Caco-2 (cell line): Measurements from ENCODE around the gene ANKRD2. TPM values are rescaled to one million over a fixed set of nuclear protein-coding genes. Genes with fewer than 3 reads are reported as not detected.

Source experiments
- BruUV-seq: library from RNA; stranded (reverse); fragments of 400-500 nt; replicated peaks from 2 replicates; lab custom pipeline; 2021; lab: Mats Ljungman, UMichigan
- CTCF ChIA-PET: fragments of 300-600 bp; sonication (Branson Sonifier 250); formaldehyde crosslinking; loops from one replicate; lab custom pipeline; 2022; ENCODE audit warnings: antibody characterized with exemption; lab: Charles Lee
- POLR2A ChIA-PET: fragments of 300-600 bp; sonication (Branson Sonifier 250); formaldehyde crosslinking; loops from one replicate; lab custom pipeline; 2022; ENCODE audit warnings: antibody characterized with exemption; lab: Charles Lee
- DNase-seq, 2 experiments: peaks; one replicate each; pipeline versions ENCODE4 v3.0.0 to v3.0.0-alpha.2; 2020 to 2022
- H3K27me3 ChIP-seq: replicated peaks from 2 replicates; pipeline ENCODE4 v1.6.0; 2011; ENCODE audit warnings: low read length; ENCODE audit not compliant: control insufficient read depth, insufficient read depth
- H3K36me3 ChIP-seq: 2 replicates; pipeline ENCODE4 v1.5.1; 2011; ENCODE audit warnings: low read length; ENCODE audit not compliant: control insufficient read depth, insufficient read depth
- H3K4me1 ChIP-seq: fragments of 250-450 bp; sonication (Bioruptor Pico); 2 replicates; pipeline ENCODE4 v1.5.1; 2020; ENCODE audit warnings: mild to moderate bottlenecking
- H3K4me3 ChIP-seq: 2 replicates; pipeline ENCODE4 v1.5.1; 2011; ENCODE audit warnings: low read depth, mild to moderate bottlenecking, control low read depth, low read length
- H3K9me3 ChIP-seq: fragments of 250-450 bp; sonication (Bioruptor Pico); 2 replicates; pipeline ENCODE4 v1.5.1; 2020; ENCODE audit warnings: mild to moderate bottlenecking, moderate library complexity
- H3K27ac Mint-ChIP-seq: one replicate; pipeline ENCODE4 v1.8.0; 2022; ENCODE audit warnings: mixed read lengths; ENCODE audit not compliant: unreplicated experiment
- H3K27me3 Mint-ChIP-seq: one replicate; pipeline ENCODE4 v1.8.0; 2022; ENCODE audit warnings: mixed read lengths; ENCODE audit not compliant: insufficient read depth, unreplicated experiment
- H3K36me3 Mint-ChIP-seq: one replicate; pipeline ENCODE4 v1.8.0; 2022; ENCODE audit warnings: mild to moderate bottlenecking, mixed read lengths; ENCODE audit not compliant: insufficient read depth, unreplicated experiment
- H3K4me1 Mint-ChIP-seq: one replicate; pipeline ENCODE4 v1.8.0; 2022; ENCODE audit warnings: low read depth, mixed read lengths; ENCODE audit not compliant: unreplicated experiment
- H3K4me3 Mint-ChIP-seq: one replicate; pipeline ENCODE4 v1.8.0; 2022; ENCODE audit warnings: mild to moderate bottlenecking, moderate library complexity, mixed read lengths; ENCODE audit not compliant: unreplicated experiment
- H3K9me3 Mint-ChIP-seq: one replicate; pipeline ENCODE4 v1.8.0; 2022; ENCODE audit warnings: mixed read lengths; ENCODE audit not compliant: unreplicated experiment
- intact Hi-C: fragments of 100-400 bp; cut with micrococcal nuclease; formaldehyde crosslinking; loops from one replicate; pipeline ENCODE4 v1.10.0; 2022; ENCODE audit not compliant: unreplicated experiment
- total RNA-seq: library from RNA; stranded (reverse); gene quantifications from 2 replicates; pipeline ENCODE4 v1.2.3, GENCODE V29; 2022
- TF ChIP-seq, protein P1 (sequence below), 2 experiments: fragments of 200-600 bp in 1 of 2; IDR thresholded peaks; 1 replicate in 1 of 2; 2 replicates in 1 of 2; pipeline versions ENCODE4 v1.5.1 to v1.8.0; 2011 to 2022; ENCODE audit warnings: antibody characterized with exemption in 1 of 2, control low read depth in 1 of 2, inconsistent platforms in 1 of 2, low read depth in 1 of 2, low read length in 1 of 2, mild to moderate bottlenecking in 1 of 2, moderate library complexity in 1 of 2; ENCODE audit not compliant: insufficient read depth in 1 of 2, severe bottlenecking in 1 of 2, unreplicated experiment in 1 of 2

Gene ANKRD2
- total RNA-seq, 1 experiment from 2014 or later = not detected

DNA sequence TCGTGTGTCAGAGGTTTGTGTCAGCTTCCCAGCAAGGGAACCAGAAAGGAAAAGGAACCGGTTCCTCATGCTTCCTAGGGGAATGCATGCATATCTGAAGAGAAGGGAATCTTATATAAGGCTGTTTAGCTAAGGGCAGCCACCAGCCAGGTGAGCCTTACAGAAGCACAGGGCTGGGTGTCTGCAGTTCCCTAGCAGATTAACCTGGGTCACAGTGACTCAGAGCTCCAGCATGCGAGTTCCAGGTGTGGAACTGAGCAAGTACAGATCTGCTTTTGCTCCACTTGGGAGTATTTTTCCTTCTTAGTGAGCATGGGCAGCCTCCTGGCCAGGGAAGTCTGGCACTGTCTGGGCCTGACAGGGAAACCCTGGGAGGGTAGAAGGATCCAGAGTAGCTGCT is 957 bp upstream of the ANKRD2 start:
- BruUV-seq = no TSS peak
- POLR2A ChIA-PET = interaction anchor here (0.5 kb wide), 1 partner anchor 73 kb away, joined by 3 read pairs; no protein-coding TSS in a partner anchor
- intact Hi-C loops = loop anchor here (1.0 kb wide), 1 partner anchor 41 kb away; no protein-coding TSS in a partner anchor
- Mint-ChIP-seq H3K4me1 (peaks cover 24% of the 10 kb centered on the region), H3K27me3 (no peaks in the 10 kb centered on the region), H3K9me3 (no peaks in the 10 kb centered on the region), H3K36me3 (peaks cover 8% of the 10 kb centered on the region), H3K4me3 (no peak overlapping the region), H3K27ac (peak overlapping the region; percentile 82)
- no peaks in the 10 kb centered on the region for H3K9me3 ChIP-seq
- H3K27me3 ChIP-seq = no peaks in the 10 kb centered on the region
- H3K4me1 ChIP-seq = peaks cover 33% of the 10 kb centered on the region
- CTCF ChIA-PET = interaction anchor here (0.6 to 3.0 kb wide), 11 partner anchors 13 to 115 kb away, joined by 3 to 39 read pairs (median 5); partner anchors contain the start of genes AVPI1, HOGA1, PI4K2A and UBTD1
- H3K4me3 ChIP-seq = no peak overlapping the region
- H3K36me3 ChIP-seq = no peaks in the 10 kb centered on the region
- TF ChIP-seq, protein P1, sequence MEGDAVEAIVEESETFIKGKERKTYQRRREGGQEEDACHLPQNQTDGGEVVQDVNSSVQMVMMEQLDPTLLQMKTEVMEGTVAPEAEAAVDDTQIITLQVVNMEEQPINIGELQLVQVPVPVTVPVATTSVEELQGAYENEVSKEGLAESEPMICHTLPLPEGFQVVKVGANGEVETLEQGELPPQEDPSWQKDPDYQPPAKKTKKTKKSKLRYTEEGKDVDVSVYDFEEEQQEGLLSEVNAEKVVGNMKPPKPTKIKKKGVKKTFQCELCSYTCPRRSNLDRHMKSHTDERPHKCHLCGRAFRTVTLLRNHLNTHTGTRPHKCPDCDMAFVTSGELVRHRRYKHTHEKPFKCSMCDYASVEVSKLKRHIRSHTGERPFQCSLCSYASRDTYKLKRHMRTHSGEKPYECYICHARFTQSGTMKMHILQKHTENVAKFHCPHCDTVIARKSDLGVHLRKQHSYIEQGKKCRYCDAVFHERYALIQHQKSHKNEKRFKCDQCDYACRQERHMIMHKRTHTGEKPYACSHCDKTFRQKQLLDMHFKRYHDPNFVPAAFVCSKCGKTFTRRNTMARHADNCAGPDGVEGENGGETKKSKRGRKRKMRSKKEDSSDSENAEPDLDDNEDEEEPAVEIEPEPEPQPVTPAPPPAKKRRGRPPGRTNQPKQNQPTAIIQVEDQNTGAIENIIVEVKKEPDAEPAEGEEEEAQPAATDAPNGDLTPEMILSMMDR (IDR thresholded peaks at IDR 0.05; ENCODE audit: insufficient read depth in 1 of 2, low read depth in 1 of 2, low read length in 1 of 2, severe bottlenecking in 1 of 2, unreplicated experiment in 1 of 2) = no peak
- DNase-seq = peak; percentile 57 to 78

DNA sequence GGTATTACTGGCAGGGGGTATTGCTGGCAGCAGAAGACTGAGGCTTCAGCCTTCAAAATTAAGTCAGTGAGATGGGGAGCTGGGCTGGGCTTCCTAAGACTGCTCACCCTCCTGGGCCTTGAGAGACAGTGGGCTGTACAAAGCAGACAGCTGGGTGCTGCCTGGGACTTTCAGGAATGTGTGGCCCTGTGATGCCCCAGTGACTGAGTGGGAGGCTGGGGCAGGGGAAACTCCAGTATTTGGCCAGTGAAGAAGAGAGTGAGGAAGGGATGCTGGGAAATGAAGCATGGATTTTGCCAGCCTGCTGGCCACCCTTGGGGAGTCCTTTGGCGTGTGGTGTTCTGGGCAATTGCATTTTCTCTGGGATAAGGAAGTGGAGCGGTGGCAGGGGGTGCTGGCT is 442 bp downstream of the ANKRD2 start:
- TF ChIP-seq, protein P1 (IDR thresholded peaks at IDR 0.05; ENCODE audit: insufficient read depth in 1 of 2, low read depth in 1 of 2, low read length in 1 of 2, severe bottlenecking in 1 of 2, unreplicated experiment in 1 of 2) = no peak
- ChIA-PET CTCF (interaction anchor here (0.6 to 3.0 kb wide), 10 partner anchors 8 to 109 kb away, joined by 3 to 39 read pairs (median 4); partner anchors contain the start of genes HOGA1, PI4K2A and UBTD1), POLR2A (no interaction called here)
- Mint-ChIP-seq H3K36me3 (peaks cover 8% of the 10 kb centered on the region), H3K27ac (peak overlapping the region; percentile 19), H3K27me3 (no peaks in the 10 kb centered on the region), H3K9me3 (no peaks in the 10 kb centered on the region), H3K4me1 (peaks cover 24% of the 10 kb centered on the region), H3K4me3 (no peak overlapping the region)
- Histone ChIP-seq H3K36me3 (no peaks in the 10 kb centered on the region), H3K9me3 (no peaks in the 10 kb centered on the region), H3K27me3 (no peaks in the 10 kb centered on the region), H3K4me1 (peaks cover 33% of the 10 kb centered on the region), H3K4me3 (no peak overlapping the region)
- intact Hi-C loops = no loop called here
- no peak for DNase-seq
- BruUV-seq = no TSS peak

DNA sequence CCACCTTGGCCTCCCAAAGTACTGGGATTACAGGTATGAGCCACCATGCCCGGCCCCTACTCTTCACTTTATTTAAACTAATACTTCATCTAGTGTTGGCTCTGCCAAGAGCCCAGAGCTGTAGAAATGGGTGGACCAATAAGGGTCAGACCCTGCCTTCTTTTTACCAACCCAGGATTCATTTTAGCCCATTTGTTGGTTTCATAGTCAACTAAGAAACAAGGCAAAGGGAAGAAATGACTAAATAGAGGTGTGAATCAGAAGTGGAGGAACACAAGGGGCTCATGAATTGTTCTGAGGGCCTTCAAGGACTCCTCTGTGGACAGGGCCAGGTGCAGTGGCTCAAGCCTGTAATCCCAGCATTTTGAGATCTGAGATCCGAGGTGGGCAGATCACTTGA is 1.1 kb downstream of the ANKRD2 start:
- H3K9me3 ChIP-seq = no peaks in the 10 kb centered on the region
- peaks cover 33% of the 10 kb centered on the region for H3K4me1 ChIP-seq
- no peaks in the 10 kb centered on the region for H3K36me3 ChIP-seq
- H3K4me3 ChIP-seq = no peak overlapping the region
- H3K27me3 ChIP-seq = no peaks in the 10 kb centered on the region
- no peaks in the 10 kb centered on the region for H3K9me3 Mint-ChIP-seq
- TF ChIP-seq, protein P1 (IDR thresholded peaks at IDR 0.05; ENCODE audit: insufficient read depth in 1 of 2, low read depth in 1 of 2, low read length in 1 of 2, severe bottlenecking in 1 of 2, unreplicated experiment in 1 of 2) = no peak
- peaks cover 8% of the 10 kb centered on the region for H3K36me3 Mint-ChIP-seq
- no TSS peak for BruUV-seq
- POLR2A ChIA-PET = interaction anchor here (0.5 kb wide), 1 partner anchor 22 kb away, joined by 4 read pairs; no protein-coding TSS in a partner anchor
- no peak overlapping the region for H3K4me3 Mint-ChIP-seq
- H3K4me1 Mint-ChIP-seq = peaks cover 24% of the 10 kb centered on the region
- H3K27me3 Mint-ChIP-seq = no peaks in the 10 kb centered on the region
- DNase-seq = no peak
- CTCF ChIA-PET = interaction anchor here (0.6 to 3.0 kb wide), 2 partner anchors 11 to 32 kb away, joined by 8 to 15 read pairs; partner anchors contain the start of gene HOGA1
- intact Hi-C loops = no loop called here
- no peak overlapping the region for H3K27ac Mint-ChIP-seq
